Astrocyte (in vitro differentiated cells and primary cell): Measurements from ENCODE around the gene TBC1D5. TPM values are rescaled to one million over a fixed set of nuclear protein-coding genes. Genes with fewer than 3 reads are reported as not detected.

Experiments used
- DNase-seq: peaks from one replicate; pipeline ENCODE4 v3.0.0-alpha.2; 2010; ENCODE audit warnings: low read depth
- FAIRE-seq: peaks from 2 replicates; lab custom pipeline; 2011; peaks lifted over from hg19 to GRCh38; lab: Jason Lieb, UNC
- H2AFZ ChIP-seq: 2 replicates; pipeline ENCODE4 v1.6.0; 2012; ENCODE audit warnings: low read depth, low read length, inconsistent platforms
- H3K27ac ChIP-seq: 2 replicates; pipeline ENCODE4 v1.5.1; 2011; ENCODE audit warnings: low read depth, low read length, inconsistent platforms
- H3K27me3 ChIP-seq: 2 replicates; pipeline ENCODE4 v1.6.0; 2011; ENCODE audit warnings: low read length, inconsistent platforms; ENCODE audit not compliant: insufficient read depth
- H3K36me3 ChIP-seq: 2 replicates; pipeline ENCODE4 v1.5.1; 2011; ENCODE audit warnings: low read length, inconsistent platforms; ENCODE audit not compliant: insufficient read depth
- H3K4me1 ChIP-seq: 2 replicates; pipeline ENCODE4 v1.5.1; 2011; ENCODE audit warnings: low read length, inconsistent platforms; ENCODE audit not compliant: insufficient read depth
- H3K4me2 ChIP-seq: 2 replicates; pipeline ENCODE4 v1.6.0; 2012; ENCODE audit warnings: low read length, inconsistent platforms
- H3K4me3 ChIP-seq: 2 replicates; pipeline ENCODE4 v1.5.1; 2011; ENCODE audit warnings: low read depth, mild to moderate bottlenecking, low read length, inconsistent platforms; ENCODE audit not compliant: insufficient read depth
- H3K79me2 ChIP-seq: 2 replicates; pipeline ENCODE4 v1.6.0; 2012; ENCODE audit warnings: mild to moderate bottlenecking, low read length, inconsistent platforms; ENCODE audit not compliant: insufficient read depth
- H3K9ac ChIP-seq: 2 replicates; pipeline ENCODE4 v1.6.0; 2012; ENCODE audit warnings: mild to moderate bottlenecking, low read length, inconsistent platforms
- H3K9me3 ChIP-seq: 2 replicates; pipeline ENCODE4 v1.5.1; 2012; ENCODE audit warnings: low read depth, mild to moderate bottlenecking, low read length, inconsistent platforms; ENCODE audit not compliant: insufficient read depth
- H4K20me1 ChIP-seq: 2 replicates; pipeline ENCODE4 v1.6.0; 2012; ENCODE audit warnings: low read length, inconsistent platforms; ENCODE audit not compliant: insufficient read depth
- H3K27ac Mint-ChIP-seq: one replicate; pipeline ENCODE4 v1.8.0; 2021; ENCODE audit warnings: mild to moderate bottlenecking, mixed read lengths; ENCODE audit not compliant: unreplicated experiment
- H3K27me3 Mint-ChIP-seq: one replicate; pipeline ENCODE4 v1.8.0; 2021; ENCODE audit warnings: low read depth, mixed read lengths; ENCODE audit not compliant: unreplicated experiment
- H3K36me3 Mint-ChIP-seq: one replicate; pipeline ENCODE4 v1.8.0; 2021; ENCODE audit warnings: low read depth, mixed read lengths; ENCODE audit not compliant: unreplicated experiment
- H3K4me1 Mint-ChIP-seq: one replicate; pipeline ENCODE4 v1.8.0; 2021; ENCODE audit warnings: low read depth, mixed read lengths; ENCODE audit not compliant: unreplicated experiment
- H3K4me3 Mint-ChIP-seq: one replicate; pipeline ENCODE4 v1.8.0; 2021; ENCODE audit warnings: mild to moderate bottlenecking, moderate library complexity, mixed read lengths; ENCODE audit not compliant: unreplicated experiment
- H3K9me3 Mint-ChIP-seq: one replicate; pipeline ENCODE4 v1.8.0; 2021; ENCODE audit warnings: mild to moderate bottlenecking, mixed read lengths; ENCODE audit not compliant: unreplicated experiment
- EZH2 ChIP-seq: IDR thresholded peaks from 2 replicates; pipeline ENCODE4 v1.6.1; 2012; ENCODE audit warnings: mild to moderate bottlenecking, low read length, inconsistent platforms; ENCODE audit not compliant: insufficient read depth
- total RNA-seq: library from RNA; stranded (reverse); gene quantifications from 2 replicates; pipeline ENCODE4 v1.2.1, GENCODE V29; 2021
- TF ChIP-seq, protein P1 (sequence below): IDR thresholded peaks from 2 replicates; pipeline ENCODE4 v1.5.1; 2011; ENCODE audit warnings: low read depth, mild to moderate bottlenecking, inconsistent platforms, low read length, moderate library complexity; ENCODE audit not compliant: insufficient read depth

Gene TBC1D5
- total RNA-seq, 1 donor from 2014 or later, result 23.0 TPM

DNA sequence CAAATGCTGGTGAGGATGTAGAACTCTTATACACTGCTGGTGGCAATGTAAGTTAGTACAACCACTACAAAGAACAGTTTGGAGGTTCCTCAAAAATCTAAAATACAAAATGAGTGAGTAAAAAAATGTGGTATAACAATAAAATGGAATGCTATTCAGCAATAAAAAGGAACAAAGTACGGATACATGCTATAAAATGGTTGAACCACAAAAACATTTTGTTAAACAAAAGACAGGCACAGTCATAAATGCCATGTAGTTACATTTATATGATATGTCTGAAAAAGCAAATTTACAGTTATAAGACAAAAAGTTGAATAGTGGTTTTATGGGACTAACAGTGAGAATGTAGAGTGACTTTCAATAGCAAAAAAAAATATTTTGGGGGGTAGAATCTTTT is 285.8 kb downstream of the TBC1D5 start:
- TF ChIP-seq, protein P1, sequence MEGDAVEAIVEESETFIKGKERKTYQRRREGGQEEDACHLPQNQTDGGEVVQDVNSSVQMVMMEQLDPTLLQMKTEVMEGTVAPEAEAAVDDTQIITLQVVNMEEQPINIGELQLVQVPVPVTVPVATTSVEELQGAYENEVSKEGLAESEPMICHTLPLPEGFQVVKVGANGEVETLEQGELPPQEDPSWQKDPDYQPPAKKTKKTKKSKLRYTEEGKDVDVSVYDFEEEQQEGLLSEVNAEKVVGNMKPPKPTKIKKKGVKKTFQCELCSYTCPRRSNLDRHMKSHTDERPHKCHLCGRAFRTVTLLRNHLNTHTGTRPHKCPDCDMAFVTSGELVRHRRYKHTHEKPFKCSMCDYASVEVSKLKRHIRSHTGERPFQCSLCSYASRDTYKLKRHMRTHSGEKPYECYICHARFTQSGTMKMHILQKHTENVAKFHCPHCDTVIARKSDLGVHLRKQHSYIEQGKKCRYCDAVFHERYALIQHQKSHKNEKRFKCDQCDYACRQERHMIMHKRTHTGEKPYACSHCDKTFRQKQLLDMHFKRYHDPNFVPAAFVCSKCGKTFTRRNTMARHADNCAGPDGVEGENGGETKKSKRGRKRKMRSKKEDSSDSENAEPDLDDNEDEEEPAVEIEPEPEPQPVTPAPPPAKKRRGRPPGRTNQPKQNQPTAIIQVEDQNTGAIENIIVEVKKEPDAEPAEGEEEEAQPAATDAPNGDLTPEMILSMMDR, result no peak
- no peak for TF ChIP-seq EZH2
- Histone ChIP-seq H3K9ac (no peak overlapping the region), H4K20me1 (no peaks in the 10 kb centered on the region), H3K4me2 (no peak overlapping the region), H3K9me3 (no peaks in the 10 kb centered on the region), H3K79me2 (no peaks in the 10 kb centered on the region), H3K4me3 (no peak overlapping the region), H2AFZ (no peak overlapping the region), H3K36me3 (no peaks in the 10 kb centered on the region), H3K27ac (no peak overlapping the region), H3K4me1 (no peaks in the 10 kb centered on the region), H3K27me3 (no peaks in the 10 kb centered on the region)
- Mint-ChIP-seq H3K27ac (no peak overlapping the region), H3K4me3 (no peak overlapping the region), H3K9me3 (no peaks in the 10 kb centered on the region), H3K27me3 (no peaks in the 10 kb centered on the region), H3K4me1 (no peaks in the 10 kb centered on the region), H3K36me3 (no peaks in the 10 kb centered on the region)
- no peak for DNase-seq
- FAIRE-seq, result no peak

DNA sequence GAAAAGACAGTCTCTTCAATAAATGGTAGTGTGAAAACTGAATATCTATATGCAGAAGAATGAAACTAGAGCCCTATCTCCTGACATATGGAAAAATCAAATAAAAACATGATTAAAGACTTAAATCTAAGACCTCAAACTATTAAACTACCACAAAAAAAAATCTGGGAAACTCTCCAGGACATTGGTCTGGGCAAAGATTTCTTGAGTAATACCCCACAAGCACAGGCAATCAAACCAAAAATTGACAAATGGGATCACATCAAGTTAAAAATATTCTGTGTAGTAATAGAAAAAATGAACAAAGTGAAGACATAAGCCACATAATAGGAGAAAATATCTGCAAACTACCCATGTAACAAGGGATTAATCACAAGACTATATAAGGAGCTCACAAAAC is 286.4 kb downstream of the TBC1D5 start:
- H3K4me2 ChIP-seq, result no peak overlapping the region
- H3K36me3 ChIP-seq, result no peaks in the 10 kb centered on the region
- no peaks in the 10 kb centered on the region for H3K79me2 ChIP-seq
- FAIRE-seq (no peak), DNase-seq (no peak)
- H3K27me3 ChIP-seq, result no peaks in the 10 kb centered on the region
- H3K9ac ChIP-seq, result no peak overlapping the region
- H3K4me3 ChIP-seq, result no peak overlapping the region
- H3K27me3 Mint-ChIP-seq, result no peaks in the 10 kb centered on the region
- no peak for TF ChIP-seq EZH2
- TF ChIP-seq, protein P1, result no peak
- H4K20me1 ChIP-seq, result no peaks in the 10 kb centered on the region
- H3K4me3 Mint-ChIP-seq, result no peak overlapping the region
- H3K9me3 ChIP-seq, result no peaks in the 10 kb centered on the region
- H3K27ac Mint-ChIP-seq, result no peak overlapping the region
- no peak overlapping the region for H3K27ac ChIP-seq
- no peaks in the 10 kb centered on the region for H3K4me1 Mint-ChIP-seq
- H3K36me3 Mint-ChIP-seq, result no peaks in the 10 kb centered on the region
- H3K4me1 ChIP-seq, result no peaks in the 10 kb centered on the region
- no peak overlapping the region for H2AFZ ChIP-seq
- H3K9me3 Mint-ChIP-seq, result no peaks in the 10 kb centered on the region

DNA sequence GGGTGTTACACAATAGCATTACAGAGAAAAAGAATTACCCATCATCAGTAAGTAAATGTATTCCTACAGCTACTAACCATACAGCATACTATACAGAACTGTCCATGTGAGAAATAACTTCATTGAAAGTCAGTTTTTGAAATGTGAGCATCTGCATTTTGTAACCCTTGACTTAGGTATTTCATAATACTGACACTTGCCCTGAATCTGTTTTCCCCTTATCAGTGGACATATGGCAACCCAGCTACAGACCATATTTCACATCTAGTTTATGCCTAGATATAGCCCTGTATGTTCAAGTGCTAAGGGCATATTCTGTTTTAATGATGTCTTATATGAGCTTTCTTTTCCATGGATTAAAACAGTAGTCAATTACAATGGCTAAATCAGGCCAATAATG is 297.6 kb downstream of the TBC1D5 start:
- no peak overlapping the region for H3K9ac ChIP-seq
- no peak overlapping the region for H3K27ac ChIP-seq
- DNase-seq, result no peak
- no peaks in the 10 kb centered on the region for H3K36me3 ChIP-seq
- H3K4me3 ChIP-seq, result no peak overlapping the region
- no peak overlapping the region for H3K4me3 Mint-ChIP-seq
- TF ChIP-seq, protein P1, result no peak
- no peak for TF ChIP-seq EZH2
- peaks cover 3% of the 10 kb centered on the region for H3K4me1 Mint-ChIP-seq
- H3K36me3 Mint-ChIP-seq, result no peaks in the 10 kb centered on the region
- H3K9me3 Mint-ChIP-seq, result no peaks in the 10 kb centered on the region
- H3K9me3 ChIP-seq, result no peaks in the 10 kb centered on the region
- no peaks in the 10 kb centered on the region for H3K27me3 ChIP-seq
- H3K27me3 Mint-ChIP-seq, result no peaks in the 10 kb centered on the region
- no peak overlapping the region for H3K27ac Mint-ChIP-seq
- H2AFZ ChIP-seq, result no peak overlapping the region
- no peaks in the 10 kb centered on the region for H3K4me1 ChIP-seq
- no peak for FAIRE-seq
- H3K4me2 ChIP-seq, result no peak overlapping the region
- H3K79me2 ChIP-seq, result no peaks in the 10 kb centered on the region
- H4K20me1 ChIP-seq, result no peaks in the 10 kb centered on the region
